HG02759 (cell line): ENCODE results near the gene DUSP22.

ENCODE experiments used
- ATAC-seq: cut with Tn5 transposase; IDR thresholded peaks from one replicate; pipeline ENCODE4 v1.9.1; 2021; ENCODE audit warnings: mild to moderate bottlenecking, moderate library complexity; ENCODE audit not compliant: unreplicated experiment

DUSP22 gene

GRCh38 chr6:296151-297122 is 4.2 kb downstream of the DUSP22 start:
- ATAC-seq: peak; percentile 16

GRCh38 chr6:297571-298232 is 5.4 kb downstream of the DUSP22 start:
- no peak for ATAC-seq

- no peak for ATAC-seq
These were observed 6.2 kb downstream of the DUSP22 start for GRCh38 chr6:298233-299103.

GRCh38 chr6:299104-299980 is 7.1 kb downstream of the DUSP22 start:
- ATAC-seq: no peak

- no peak for ATAC-seq
These were observed 7.7 kb downstream of the DUSP22 start for GRCh38 chr6:300026-300425.

- ATAC-seq: no peak
These were observed 8.4 kb downstream of the DUSP22 start for GRCh38 chr6:300494-301198.

- no peak for ATAC-seq
These were observed 9.2 kb downstream of the DUSP22 start for GRCh38 chr6:301526-301925.

GRCh38 chr6:301929-302705 is 9.8 kb downstream of the DUSP22 start:
- ATAC-seq: no peak

GRCh38 chr6:302760-303159 is 10.5 kb downstream of the DUSP22 start:
- ATAC-seq: no peak

- no peak for ATAC-seq
These were observed 11.0 kb downstream of the DUSP22 start for GRCh38 chr6:303263-303662.

- ATAC-seq: no peak
These were observed 11.8 kb downstream of the DUSP22 start for GRCh38 chr6:303948-304558.

GRCh38 chr6:304833-305370 is 12.6 kb downstream of the DUSP22 start:
- ATAC-seq: no peak

- ATAC-seq: peak; percentile 82
These were observed 13.3 kb downstream of the DUSP22 start for GRCh38 chr6:305371-306206.

- no peak for ATAC-seq
These were observed 14.4 kb downstream of the DUSP22 start for GRCh38 chr6:306641-307061.

- no peak for ATAC-seq
These were observed 15.0 kb downstream of the DUSP22 start for GRCh38 chr6:307065-307814.

- no peak for ATAC-seq
These were observed 15.6 kb downstream of the DUSP22 start for GRCh38 chr6:307874-308273.
